Activated naive CD8-positive, alpha-beta T cell treated with anti-CD3 and anti-CD28 coated beads, Interleukin-2, amount 50 U/mL, for 16 hours (primary cell): ENCODE results near the gene DST.

Experiments
- DNase-seq: peaks from one replicate; pipeline ENCODE4 v3.0.0-alpha.2; 2020; ENCODE audit warnings: low read depth, low spot score

The DST gene

GRCh38 chr6:56483929-56484328 lies 158.8 kb downstream of the DST start:
- no peak for DNase-seq

- no peak for DNase-seq
Measured at GRCh38 chr6:56482525-56482924, 160.2 kb downstream of the DST start.

- no peak for DNase-seq
Measured at GRCh38 chr6:56481957-56482356, 160.7 kb downstream of the DST start.

GRCh38 chr6:56480654-56481337 lies 161.9 kb downstream of the DST start:
- DNase-seq, result no peak

GRCh38 chr6:56480246-56480645 lies 162.4 kb downstream of the DST start:
- DNase-seq, result no peak

- no peak for DNase-seq
Measured at GRCh38 chr6:56479381-56479780, 163.3 kb downstream of the DST start.

- no peak for DNase-seq
Measured at GRCh38 chr6:56478202-56478601, 164.5 kb downstream of the DST start.

- no peak for DNase-seq
Measured at GRCh38 chr6:56477241-56477640, 165.4 kb downstream of the DST start.

- no peak for DNase-seq
Measured at GRCh38 chr6:56475736-56476457, 166.8 kb downstream of the DST start.

GRCh38 chr6:56474532-56474931 lies 168.2 kb downstream of the DST start:
- DNase-seq, result no peak

GRCh38 chr6:56463443-56463842 lies 179.2 kb downstream of the DST start:
- no peak for DNase-seq

GRCh38 chr6:56459030-56459805 lies 183.5 kb downstream of the DST start:
- no peak for DNase-seq

GRCh38 chr6:56458324-56458884 lies 184.3 kb downstream of the DST start:
- DNase-seq, result no peak

- DNase-seq, result no peak
Measured at GRCh38 chr6:56456785-56457184, 185.9 kb downstream of the DST start.

GRCh38 chr6:56450882-56451739 lies 191.6 kb downstream of the DST start:
- no peak for DNase-seq

GRCh38 chr6:56450376-56450775 lies 192.3 kb downstream of the DST start:
- DNase-seq, result no peak

- no peak for DNase-seq
Measured at GRCh38 chr6:56448046-56448445, 194.6 kb downstream of the DST start.

GRCh38 chr6:56445818-56446217 lies 196.9 kb downstream of the DST start:
- DNase-seq, result no peak

GRCh38 chr6:56444855-56445254 lies 197.8 kb downstream of the DST start:
- DNase-seq, result no peak

GRCh38 chr6:56440551-56440981 lies 202.1 kb downstream of the DST start:
- no peak for DNase-seq

- no peak for DNase-seq
Measured at GRCh38 chr6:56437171-56437900, 205.4 kb downstream of the DST start.
